C4-2B (cell line): Measurements from ENCODE around the gene SPATA33.

Experiments used
- H3K27ac ChIP-seq: fragments of 450-650 bp; 2 replicates; pipeline ENCODE4 v1.5.1; 2017
- CTCF ChIP-seq: fragments of 450-650 bp; conservative IDR thresholded peaks from 2 replicates; pipeline ENCODE4 v1.5.1; 2017; ENCODE audit warnings: mild to moderate bottlenecking
- ZFX ChIP-seq: fragments of 450-650 bp; IDR thresholded peaks from 2 replicates; pipeline ENCODE4 v1.6.1; 2017

Gene SPATA33

GRCh38 chr16:89615176-89615575 is 42.5 kb upstream of the SPATA33 start:
- H3K27ac ChIP-seq: no peak overlapping the region
- TF ChIP-seq ZFX (no peak), CTCF (no peak)

GRCh38 chr16:89615596-89616090 is 42.0 kb upstream of the SPATA33 start:
- TF ChIP-seq ZFX (no peak), CTCF (peak; percentile 92)
- H3K27ac ChIP-seq: no peak overlapping the region

- TF ChIP-seq CTCF (no peak), ZFX (no peak)
- no peak overlapping the region for H3K27ac ChIP-seq
Measured at GRCh38 chr16:89616623-89617022, 41.0 kb upstream of the SPATA33 start.

- no peak overlapping the region for H3K27ac ChIP-seq
- TF ChIP-seq CTCF (no peak), ZFX (no peak)
Measured at GRCh38 chr16:89617036-89617435, 40.6 kb upstream of the SPATA33 start.

- H3K27ac ChIP-seq: no peak overlapping the region
- TF ChIP-seq CTCF (no peak), ZFX (no peak)
Measured at GRCh38 chr16:89618109-89618998, 39.3 kb upstream of the SPATA33 start.

GRCh38 chr16:89619840-89620239 is 37.8 kb upstream of the SPATA33 start:
- TF ChIP-seq CTCF (no peak), ZFX (no peak)
- H3K27ac ChIP-seq: no peak overlapping the region

GRCh38 chr16:89620406-89620841 is 37.2 kb upstream of the SPATA33 start:
- no peak overlapping the region for H3K27ac ChIP-seq
- TF ChIP-seq ZFX (no peak), CTCF (no peak)
